Activated T-helper 17 cell treated with anti-CD3 and anti-CD28 coated beads, Interleukin-2, amount 50 U/mL, for 72 hours (primary cell): ENCODE measurements around the gene RALBP1. TPM values are rescaled to one million over a fixed set of nuclear protein-coding genes. Genes with fewer than 3 reads are reported as not detected.
"Not testable (repeated sequence)": the region's sequence is repeated elsewhere in the genome, so short reads cannot be mapped to it uniquely, and the experiment has no call there.

Source experiments
- ATAC-seq: fragments of 150-1000 bp; cut with Tn5 transposase; replicated peaks from 2 replicates; pipeline ENCODE4 v1.10.0; 2021; ENCODE audit warnings: mild to moderate bottlenecking, moderate library complexity
- H3K27ac Mint-ChIP-seq: one replicate; pipeline ENCODE4 v1.8.0; 2022; ENCODE audit warnings: mixed read lengths
- H3K27me3 Mint-ChIP-seq: one replicate; pipeline ENCODE4 v1.8.0; 2022; ENCODE audit warnings: mixed read lengths
- H3K36me3 Mint-ChIP-seq: one replicate; pipeline ENCODE4 v1.8.0; 2022; ENCODE audit warnings: low read depth, mild to moderate bottlenecking, mixed read lengths
- H3K4me1 Mint-ChIP-seq: one replicate; pipeline ENCODE4 v1.8.0; 2022; ENCODE audit warnings: mixed read lengths
- H3K4me3 Mint-ChIP-seq: one replicate; pipeline ENCODE4 v1.8.0; 2022; ENCODE audit warnings: mild to moderate bottlenecking, mixed read lengths
- H3K9me3 Mint-ChIP-seq: one replicate; pipeline ENCODE4 v1.8.0; 2022; ENCODE audit warnings: mixed read lengths
- total RNA-seq, 2 donors: library from RNA; stranded (reverse); gene quantifications; one replicate each; pipeline ENCODE4 v1.2.3, GENCODE V29; 2022

RALBP1 gene
- total RNA-seq, 2 donors from 2014 or later: 53.2 to 62.7 TPM

- H3K9me3 Mint-ChIP-seq: no peaks in the 10 kb centered on the region
- H3K4me1 Mint-ChIP-seq: no peaks in the 10 kb centered on the region
- H3K27me3 Mint-ChIP-seq: peaks cover 3% of the 10 kb centered on the region
- H3K4me3 Mint-ChIP-seq: no peak overlapping the region
- no peak for ATAC-seq
- no peaks in the 10 kb centered on the region for H3K36me3 Mint-ChIP-seq
- no peak overlapping the region for H3K27ac Mint-ChIP-seq
Observed at GRCh38 chr18:9441061-9441460, 34.3 kb upstream of the RALBP1 start.

- Mint-ChIP-seq H3K4me3 (no peak overlapping the region), H3K4me1 (no peaks in the 10 kb centered on the region), H3K36me3 (no peaks in the 10 kb centered on the region), H3K27me3 (peaks cover 10% of the 10 kb centered on the region), H3K27ac (no peak overlapping the region), H3K9me3 (peaks cover 5% of the 10 kb centered on the region)
- ATAC-seq: no peak
Observed at GRCh38 chr18:9444549-9444948, 30.8 kb upstream of the RALBP1 start.

GRCh38 chr18:9446839-9447238 is 28.5 kb upstream of the RALBP1 start:
- Mint-ChIP-seq H3K36me3 (no peaks in the 10 kb centered on the region), H3K27me3 (peaks cover 13% of the 10 kb centered on the region), H3K9me3 (peaks cover 5% of the 10 kb centered on the region), H3K27ac (no peak overlapping the region), H3K4me3 (no peak overlapping the region), H3K4me1 (no peaks in the 10 kb centered on the region)
- ATAC-seq: no peak

- ATAC-seq: no peak
- no peaks in the 10 kb centered on the region for H3K36me3 Mint-ChIP-seq
Observed at GRCh38 chr18:9447334-9447733, 28.0 kb upstream of the RALBP1 start.

GRCh38 chr18:9449600-9450414 is 25.5 kb upstream of the RALBP1 start:
- no peak overlapping the region for H3K4me3 Mint-ChIP-seq
- ATAC-seq: no peak
- H3K4me1 Mint-ChIP-seq: no peaks in the 10 kb centered on the region
- no peaks in the 10 kb centered on the region for H3K36me3 Mint-ChIP-seq
- H3K9me3 Mint-ChIP-seq: peaks cover 5% of the 10 kb centered on the region
- peaks cover 10% of the 10 kb centered on the region for H3K27me3 Mint-ChIP-seq
- no peak overlapping the region for H3K27ac Mint-ChIP-seq

More at GRCh38 chr18:9447334-9447733, 28.0 kb upstream of the RALBP1 start:
- Mint-ChIP-seq H3K27me3 (peaks cover 13% of the 10 kb centered on the region), H3K4me1 (no peaks in the 10 kb centered on the region), H3K9me3 (peaks cover 5% of the 10 kb centered on the region), H3K27ac (no peak overlapping the region), H3K4me3 (no peak overlapping the region)

- ATAC-seq, H3K9me3 Mint-ChIP-seq: not testable (repeated sequence)
Observed at GRCh38 chr18:9450920-9451319, 24.4 kb upstream of the RALBP1 start.

GRCh38 chr18:9453283-9453682 is 22.0 kb upstream of the RALBP1 start:
- Mint-ChIP-seq H3K27me3 (peaks cover 12% of the 10 kb centered on the region), H3K4me1 (no peaks in the 10 kb centered on the region), H3K9me3 (peaks cover 14% of the 10 kb centered on the region), H3K36me3 (no peaks in the 10 kb centered on the region), H3K4me3 (no peak overlapping the region), H3K27ac (no peak overlapping the region)
- ATAC-seq: no peak

More at GRCh38 chr18:9450920-9451319, 24.4 kb upstream of the RALBP1 start:
- H3K27me3 Mint-ChIP-seq: peaks cover 11% of the 10 kb centered on the region
- not testable (repeated sequence) for H3K4me3 Mint-ChIP-seq, H3K4me1 Mint-ChIP-seq, H3K36me3 Mint-ChIP-seq, H3K27ac Mint-ChIP-seq

GRCh38 chr18:9454061-9454703 is 21.1 kb upstream of the RALBP1 start:
- no peak for ATAC-seq
- H3K4me3 Mint-ChIP-seq: no peak overlapping the region
- H3K27ac Mint-ChIP-seq: no peak overlapping the region
- H3K36me3 Mint-ChIP-seq: no peaks in the 10 kb centered on the region
- peaks cover 18% of the 10 kb centered on the region for H3K9me3 Mint-ChIP-seq
- H3K4me1 Mint-ChIP-seq: no peaks in the 10 kb centered on the region
- peaks cover 16% of the 10 kb centered on the region for H3K27me3 Mint-ChIP-seq

- Mint-ChIP-seq H3K27ac (no peak overlapping the region), H3K4me3 (no peak overlapping the region), H3K9me3 (peaks cover 18% of the 10 kb centered on the region), H3K27me3 (peaks cover 14% of the 10 kb centered on the region), H3K4me1 (no peaks in the 10 kb centered on the region), H3K36me3 (no peaks in the 10 kb centered on the region)
- ATAC-seq: no peak
Observed at GRCh38 chr18:9455718-9456511, 19.4 kb upstream of the RALBP1 start.

GRCh38 chr18:9466127-9466526 is 9.2 kb upstream of the RALBP1 start:
- Mint-ChIP-seq H3K9me3 (peaks cover 12% of the 10 kb centered on the region), H3K27ac (no peak overlapping the region), H3K27me3 (peaks cover 2% of the 10 kb centered on the region), H3K4me3 (no peak overlapping the region), H3K36me3 (no peaks in the 10 kb centered on the region), H3K4me1 (no peaks in the 10 kb centered on the region)
- ATAC-seq: no peak

GRCh38 chr18:9466846-9467245 is 8.5 kb upstream of the RALBP1 start:
- no peak for ATAC-seq
- Mint-ChIP-seq H3K9me3 (peaks cover 12% of the 10 kb centered on the region), H3K4me3 (no peak overlapping the region), H3K36me3 (no peaks in the 10 kb centered on the region), H3K27me3 (peaks cover 2% of the 10 kb centered on the region), H3K4me1 (no peaks in the 10 kb centered on the region), H3K27ac (no peak overlapping the region)

GRCh38 chr18:9468998-9469397 is 6.3 kb upstream of the RALBP1 start:
- peaks cover 5% of the 10 kb centered on the region for H3K27me3 Mint-ChIP-seq
- peaks cover 12% of the 10 kb centered on the region for H3K9me3 Mint-ChIP-seq
- H3K27ac Mint-ChIP-seq: no peak overlapping the region
- no peak for ATAC-seq
- H3K4me1 Mint-ChIP-seq: no peaks in the 10 kb centered on the region
- no peak overlapping the region for H3K4me3 Mint-ChIP-seq
- H3K36me3 Mint-ChIP-seq: no peaks in the 10 kb centered on the region

GRCh38 chr18:9469685-9470084 is 5.6 kb upstream of the RALBP1 start:
- Mint-ChIP-seq H3K4me3 (no peak overlapping the region), H3K4me1 (no peaks in the 10 kb centered on the region)

GRCh38 chr18:9474108-9474982 is 968 bp upstream of the RALBP1 start:
- Mint-ChIP-seq H3K27me3 (peaks cover 3% of the 10 kb centered on the region), H3K4me1 (peaks cover 15% of the 10 kb centered on the region), H3K36me3 (peaks cover 23% of the 10 kb centered on the region), H3K4me3 (peak overlapping the region; percentile 89), H3K9me3 (no peaks in the 10 kb centered on the region), H3K27ac (peak overlapping the region; percentile 91)
- ATAC-seq: no peak

More at GRCh38 chr18:9469685-9470084, 5.6 kb upstream of the RALBP1 start:
- ATAC-seq: peak; percentile 38
- no peaks in the 10 kb centered on the region for H3K36me3 Mint-ChIP-seq
- no peak overlapping the region for H3K27ac Mint-ChIP-seq
- H3K9me3 Mint-ChIP-seq: peaks cover 12% of the 10 kb centered on the region
- H3K27me3 Mint-ChIP-seq: peaks cover 5% of the 10 kb centered on the region
